ENCODE results near the gene RARB. TPM values are rescaled to one million over a fixed set of nuclear protein-coding genes. Genes with fewer than 3 reads are reported as not detected.

The RARB gene
- total and polyA plus RNA-seq, 2 experiments from 2014 or later, result 0.14 to 0.42 TPM

DNA sequence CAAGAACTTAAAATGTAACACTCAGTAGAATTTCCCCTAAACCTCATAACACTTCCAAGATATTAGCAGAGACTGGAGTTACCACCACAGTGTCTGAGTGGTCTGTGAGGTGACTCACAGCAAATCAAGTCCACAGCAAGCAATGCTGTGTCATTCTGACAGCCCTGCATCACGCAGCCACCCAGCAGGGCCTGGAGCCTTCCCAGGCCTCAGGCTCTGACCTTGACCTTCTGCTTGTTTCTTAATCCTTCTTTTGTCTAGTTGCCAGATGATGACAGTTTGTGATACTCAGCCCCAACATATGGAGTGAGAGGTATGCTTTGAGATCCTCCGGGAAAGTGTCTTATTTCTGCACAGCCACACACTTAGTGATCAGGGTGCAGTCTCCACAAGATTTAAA, 154.2 kb downstream of the RARB start:
- H2AFZ ChIP-seq, result no peak overlapping the region
- H3K27me3 ChIP-seq (ENCODE audit: insufficient read depth), result no peaks in the 10 kb centered on the region
- no peak for TF ChIP-seq STAT1 (IDR thresholded peaks at IDR 0.05; ENCODE audit: unreplicated experiment)
- no peak for TF ChIP-seq CREB1 (CRISPR knock-in tag; IDR thresholded peaks at IDR 0.05; ENCODE audit: low read depth)
- TF ChIP-seq, protein P1, sequence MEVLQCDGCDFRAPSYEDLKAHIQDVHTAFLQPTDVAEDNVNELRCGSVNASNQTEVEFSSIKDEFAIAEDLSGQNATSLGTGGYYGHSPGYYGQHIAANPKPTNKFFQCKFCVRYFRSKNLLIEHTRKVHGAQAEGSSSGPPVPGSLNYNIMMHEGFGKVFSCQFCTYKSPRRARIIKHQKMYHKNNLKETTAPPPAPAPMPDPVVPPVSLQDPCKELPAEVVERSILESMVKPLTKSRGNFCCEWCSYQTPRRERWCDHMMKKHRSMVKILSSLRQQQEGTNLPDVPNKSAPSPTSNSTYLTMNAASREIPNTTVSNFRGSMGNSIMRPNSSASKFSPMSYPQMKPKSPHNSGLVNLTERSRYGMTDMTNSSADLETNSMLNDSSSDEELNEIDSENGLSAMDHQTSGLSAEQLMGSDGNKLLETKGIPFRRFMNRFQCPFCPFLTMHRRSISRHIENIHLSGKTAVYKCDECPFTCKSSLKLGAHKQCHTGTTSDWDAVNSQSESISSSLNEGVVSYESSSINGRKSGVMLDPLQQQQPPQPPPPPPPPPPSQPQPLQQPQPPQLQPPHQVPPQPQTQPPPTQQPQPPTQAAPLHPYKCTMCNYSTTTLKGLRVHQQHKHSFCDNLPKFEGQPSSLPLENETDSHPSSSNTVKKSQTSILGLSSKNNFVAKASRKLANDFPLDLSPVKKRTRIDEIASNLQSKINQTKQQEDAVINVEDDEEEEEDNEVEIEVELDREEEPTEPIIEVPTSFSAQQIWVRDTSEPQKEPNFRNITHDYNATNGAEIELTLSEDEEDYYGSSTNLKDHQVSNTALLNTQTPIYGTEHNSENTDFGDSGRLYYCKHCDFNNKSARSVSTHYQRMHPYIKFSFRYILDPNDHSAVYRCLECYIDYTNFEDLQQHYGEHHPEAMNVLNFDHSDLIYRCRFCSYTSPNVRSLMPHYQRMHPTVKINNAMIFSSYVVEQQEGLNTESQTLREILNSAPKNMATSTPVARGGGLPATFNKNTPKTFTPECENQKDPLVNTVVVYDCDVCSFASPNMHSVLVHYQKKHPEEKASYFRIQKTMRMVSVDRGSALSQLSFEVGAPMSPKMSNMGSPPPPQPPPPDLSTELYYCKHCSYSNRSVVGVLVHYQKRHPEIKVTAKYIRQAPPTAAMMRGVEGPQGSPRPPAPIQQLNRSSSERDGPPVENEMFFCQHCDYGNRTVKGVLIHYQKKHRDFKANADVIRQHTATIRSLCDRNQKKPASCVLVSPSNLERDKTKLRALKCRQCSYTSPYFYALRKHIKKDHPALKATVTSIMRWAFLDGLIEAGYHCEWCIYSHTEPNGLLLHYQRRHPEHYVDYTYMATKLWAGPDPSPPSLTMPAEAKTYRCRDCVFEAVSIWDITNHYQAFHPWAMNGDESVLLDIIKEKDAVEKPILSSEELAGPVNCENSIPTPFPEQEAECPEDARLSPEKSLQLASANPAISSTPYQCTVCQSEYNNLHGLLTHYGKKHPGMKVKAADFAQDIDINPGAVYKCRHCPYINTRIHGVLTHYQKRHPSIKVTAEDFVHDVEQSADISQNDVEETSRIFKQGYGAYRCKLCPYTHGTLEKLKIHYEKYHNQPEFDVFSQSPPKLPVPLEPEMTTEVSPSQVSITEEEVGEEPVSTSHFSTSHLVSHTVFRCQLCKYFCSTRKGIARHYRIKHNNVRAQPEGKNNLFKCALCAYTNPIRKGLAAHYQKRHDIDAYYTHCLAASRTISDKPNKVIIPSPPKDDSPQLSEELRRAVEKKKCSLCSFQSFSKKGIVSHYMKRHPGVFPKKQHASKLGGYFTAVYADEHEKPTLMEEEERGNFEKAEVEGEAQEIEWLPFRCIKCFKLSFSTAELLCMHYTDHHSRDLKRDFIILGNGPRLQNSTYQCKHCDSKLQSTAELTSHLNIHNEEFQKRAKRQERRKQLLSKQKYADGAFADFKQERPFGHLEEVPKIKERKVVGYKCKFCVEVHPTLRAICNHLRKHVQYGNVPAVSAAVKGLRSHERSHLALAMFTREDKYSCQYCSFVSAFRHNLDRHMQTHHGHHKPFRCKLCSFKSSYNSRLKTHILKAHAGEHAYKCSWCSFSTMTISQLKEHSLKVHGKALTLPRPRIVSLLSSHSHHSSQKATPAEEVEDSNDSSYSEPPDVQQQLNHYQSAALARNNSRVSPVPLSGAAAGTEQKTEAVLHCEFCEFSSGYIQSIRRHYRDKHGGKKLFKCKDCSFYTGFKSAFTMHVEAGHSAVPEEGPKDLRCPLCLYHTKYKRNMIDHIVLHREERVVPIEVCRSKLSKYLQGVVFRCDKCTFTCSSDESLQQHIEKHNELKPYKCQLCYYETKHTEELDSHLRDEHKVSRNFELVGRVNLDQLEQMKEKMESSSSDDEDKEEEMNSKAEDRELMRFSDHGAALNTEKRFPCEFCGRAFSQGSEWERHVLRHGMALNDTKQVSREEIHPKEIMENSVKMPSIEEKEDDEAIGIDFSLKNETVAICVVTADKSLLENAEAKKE (CRISPR knock-in tag; IDR thresholded peaks at IDR 0.05), result no peak
- TF ChIP-seq JUNB (IDR thresholded peaks at IDR 0.05; ENCODE audit: unreplicated experiment), result no peak
- TF ChIP-seq, protein P2, sequence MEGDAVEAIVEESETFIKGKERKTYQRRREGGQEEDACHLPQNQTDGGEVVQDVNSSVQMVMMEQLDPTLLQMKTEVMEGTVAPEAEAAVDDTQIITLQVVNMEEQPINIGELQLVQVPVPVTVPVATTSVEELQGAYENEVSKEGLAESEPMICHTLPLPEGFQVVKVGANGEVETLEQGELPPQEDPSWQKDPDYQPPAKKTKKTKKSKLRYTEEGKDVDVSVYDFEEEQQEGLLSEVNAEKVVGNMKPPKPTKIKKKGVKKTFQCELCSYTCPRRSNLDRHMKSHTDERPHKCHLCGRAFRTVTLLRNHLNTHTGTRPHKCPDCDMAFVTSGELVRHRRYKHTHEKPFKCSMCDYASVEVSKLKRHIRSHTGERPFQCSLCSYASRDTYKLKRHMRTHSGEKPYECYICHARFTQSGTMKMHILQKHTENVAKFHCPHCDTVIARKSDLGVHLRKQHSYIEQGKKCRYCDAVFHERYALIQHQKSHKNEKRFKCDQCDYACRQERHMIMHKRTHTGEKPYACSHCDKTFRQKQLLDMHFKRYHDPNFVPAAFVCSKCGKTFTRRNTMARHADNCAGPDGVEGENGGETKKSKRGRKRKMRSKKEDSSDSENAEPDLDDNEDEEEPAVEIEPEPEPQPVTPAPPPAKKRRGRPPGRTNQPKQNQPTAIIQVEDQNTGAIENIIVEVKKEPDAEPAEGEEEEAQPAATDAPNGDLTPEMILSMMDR (conservative IDR thresholded peaks at IDR 0.05; ENCODE audit: low read depth in 2 of 2), result no peak
- no peak overlapping the region for H3K4me2 ChIP-seq
- DNase-seq (ENCODE audit: low spot score) (no peak), ATAC-seq (peak; percentile 43; the same call in 2 of the 3 replicates)
- H3K9me3 Mint-ChIP-seq, result no peaks in the 10 kb centered on the region
- H3K27me3 Mint-ChIP-seq (ENCODE audit: insufficient read depth, low read depth, poor library complexity), result peaks cover 10% of the 10 kb centered on the region
- no peaks in the 10 kb centered on the region for H3F3A ChIP-seq (replicated peaks; ENCODE audit: low read depth)
- H3K4me3 Mint-ChIP-seq, result no peak overlapping the region
- H3K4me1 Mint-ChIP-seq, result peaks cover 8% of the 10 kb centered on the region; the same call in 2 of the 3 replicates
- H4K20me1 ChIP-seq (replicated peaks; ENCODE audit: insufficient read depth), result no peaks in the 10 kb centered on the region
- H3K27ac Mint-ChIP-seq, result peak overlapping the region; percentile 18
- no peak overlapping the region for H3K4me3 ChIP-seq
- no peaks in the 10 kb centered on the region for H3K36me3 ChIP-seq (ENCODE audit: insufficient read depth)
- no peaks in the 10 kb centered on the region for H3K9me2 ChIP-seq (ENCODE audit: insufficient read depth)
- H3K79me2 ChIP-seq (replicated peaks; ENCODE audit: insufficient read depth), result no peaks in the 10 kb centered on the region
- no peak overlapping the region for H3K27ac ChIP-seq (ENCODE audit: low read depth)
- H3K36me3 Mint-ChIP-seq (ENCODE audit: low read depth), result no peaks in the 10 kb centered on the region
- no peaks in the 10 kb centered on the region for H3K4me1 ChIP-seq (ENCODE audit: insufficient read depth)

All from GM23338 (cell line).